GM12872 (cell line): ENCODE results near the gene SETD2.

Experiments
- CTCF ChIP-seq: IDR thresholded peaks from 3 replicates; pipeline ENCODE4 v1.5.1; 2011; ENCODE audit warnings: low read depth, mild to moderate bottlenecking, low read length, moderate library complexity; ENCODE audit not compliant: insufficient read depth

Gene SETD2

GRCh38 chr3:47007482-47008233, 156.3 kb downstream of the SETD2 start:
- TF ChIP-seq CTCF = no peak

GRCh38 chr3:47007001-47007400, 156.9 kb downstream of the SETD2 start:
- no peak for TF ChIP-seq CTCF

DNA sequence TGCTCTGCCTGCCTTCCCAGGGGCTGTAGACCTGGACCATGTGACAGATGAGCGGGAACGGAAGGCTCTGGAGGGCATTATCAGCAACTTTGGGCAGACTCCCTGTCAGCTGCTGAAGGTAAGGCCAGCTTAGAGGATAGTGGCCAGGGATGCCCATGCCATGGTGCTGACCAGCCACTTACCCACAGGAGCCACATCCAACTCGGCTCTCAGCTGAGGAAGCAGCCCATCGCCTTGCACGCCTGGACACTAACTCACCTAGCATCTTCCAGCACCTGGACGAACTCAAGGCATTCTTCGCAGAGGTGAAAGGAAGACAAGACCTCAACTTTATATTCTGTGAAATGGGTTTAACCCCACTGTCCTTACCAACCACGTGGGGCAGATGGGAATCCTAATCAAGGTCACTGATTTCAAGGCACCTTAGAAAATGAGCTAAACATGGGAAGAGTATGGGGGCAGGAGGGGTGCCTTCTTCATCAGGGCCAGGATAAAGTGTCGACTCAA, 157.7 kb downstream of the SETD2 start:
- TF ChIP-seq CTCF = no peak

GRCh38 chr3:47005212-47006144, 158.4 kb downstream of the SETD2 start:
- TF ChIP-seq CTCF = no peak

DNA sequence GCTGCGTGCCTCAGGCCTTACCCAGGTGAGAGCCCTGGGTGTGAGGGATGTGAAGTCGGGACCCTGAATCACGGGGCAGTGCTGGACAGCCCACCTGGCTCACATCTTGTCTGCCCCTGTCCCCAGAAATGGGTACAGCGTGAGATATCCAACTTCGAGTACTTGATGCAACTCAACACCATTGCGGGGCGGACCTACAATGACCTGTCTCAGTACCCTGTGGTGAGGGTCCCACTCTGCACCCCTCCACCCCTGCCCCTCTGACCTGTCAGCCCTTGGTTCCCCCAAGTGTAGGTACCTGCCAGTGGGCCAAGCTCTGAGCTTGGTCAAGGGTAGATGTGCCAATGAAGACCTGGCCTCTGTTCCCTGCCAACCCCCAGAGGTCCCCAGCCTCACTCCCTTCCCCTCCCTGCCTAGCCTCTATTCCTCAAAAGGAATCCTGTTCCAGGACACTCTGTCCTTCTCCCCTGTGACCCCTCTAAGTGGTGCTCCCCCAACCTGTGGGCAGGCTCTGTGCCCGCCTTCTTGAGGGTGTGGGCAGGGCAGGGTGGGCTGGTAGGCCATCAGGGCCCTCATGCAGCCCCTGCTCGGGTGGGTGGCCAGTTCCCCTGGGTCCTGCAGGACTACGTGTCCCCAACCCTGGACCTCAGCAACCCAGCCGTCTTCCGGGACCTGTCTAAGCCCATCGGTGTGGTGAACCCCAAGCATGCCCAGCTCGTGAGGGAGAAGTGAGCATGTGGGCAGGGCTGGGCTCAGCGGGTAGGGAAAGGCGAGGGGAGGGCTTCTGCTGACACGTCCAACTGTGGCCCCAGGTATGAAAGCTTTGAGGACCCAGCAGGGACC, 159.3 kb downstream of the SETD2 start:
- no peak for TF ChIP-seq CTCF

DNA sequence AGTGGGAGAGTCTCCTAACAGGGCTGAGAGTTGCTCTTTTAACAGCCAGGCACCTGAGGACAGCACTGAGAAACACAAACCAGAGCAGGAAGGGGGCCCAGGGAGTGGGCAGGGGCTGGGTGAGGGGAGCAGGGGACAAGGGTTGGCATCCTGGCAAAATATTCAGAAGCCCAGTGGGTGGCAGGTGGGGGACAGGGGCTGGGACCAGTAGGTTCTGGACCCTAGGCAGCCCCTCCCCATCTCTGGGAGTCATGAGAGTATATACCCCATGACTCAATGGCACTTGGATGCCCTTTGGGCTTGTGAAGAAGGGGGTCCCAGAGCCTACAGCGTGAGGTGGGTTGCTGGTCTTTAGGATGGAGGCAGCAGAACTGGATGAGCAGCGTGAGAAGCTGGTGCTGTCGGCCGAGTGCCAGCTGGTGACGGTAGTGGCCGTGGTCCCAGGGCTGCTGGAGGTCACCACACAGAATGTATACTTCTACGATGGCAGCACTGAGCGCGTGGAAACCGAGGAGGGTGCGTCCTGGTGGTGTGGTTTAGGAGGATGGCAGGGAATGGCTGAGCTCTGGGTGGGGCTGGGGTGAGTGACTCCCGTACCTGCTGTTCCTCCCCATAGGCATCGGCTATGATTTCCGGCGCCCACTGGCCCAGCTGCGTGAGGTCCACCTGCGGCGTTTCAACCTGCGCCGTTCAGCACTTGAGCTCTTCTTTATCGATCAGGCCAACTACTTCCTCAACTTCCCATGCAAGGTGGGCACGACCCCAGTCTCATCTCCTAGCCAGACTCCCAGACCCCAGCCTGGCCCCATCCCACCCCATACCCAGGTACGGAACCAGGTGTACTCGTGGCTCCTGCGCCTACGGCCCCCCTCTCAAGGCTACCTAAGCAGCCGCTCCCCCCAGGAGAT, 160.2 kb downstream of the SETD2 start:
- TF ChIP-seq CTCF = no peak
